ENCODE measurements around the gene C5.

DNA sequence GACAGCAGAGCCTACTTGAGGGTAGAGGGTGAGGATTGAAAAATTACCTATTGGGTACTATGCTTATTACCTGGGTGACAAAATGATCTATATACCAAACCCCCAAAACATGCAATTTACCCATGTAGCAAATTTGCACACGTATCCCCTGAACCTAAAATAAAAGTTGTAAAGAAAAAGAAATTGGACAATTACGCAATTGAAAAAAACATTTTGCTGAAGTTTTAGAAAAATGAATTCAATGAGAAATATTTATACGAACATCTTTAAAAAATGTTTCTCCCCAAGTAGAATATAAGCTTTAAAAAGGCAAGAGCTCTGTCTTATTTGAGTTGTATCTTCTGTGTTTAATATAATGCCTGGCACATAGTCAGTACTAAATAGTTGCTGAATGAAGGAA is 93.2 kb downstream of the C5 start:
- TF ChIP-seq, protein P1, sequence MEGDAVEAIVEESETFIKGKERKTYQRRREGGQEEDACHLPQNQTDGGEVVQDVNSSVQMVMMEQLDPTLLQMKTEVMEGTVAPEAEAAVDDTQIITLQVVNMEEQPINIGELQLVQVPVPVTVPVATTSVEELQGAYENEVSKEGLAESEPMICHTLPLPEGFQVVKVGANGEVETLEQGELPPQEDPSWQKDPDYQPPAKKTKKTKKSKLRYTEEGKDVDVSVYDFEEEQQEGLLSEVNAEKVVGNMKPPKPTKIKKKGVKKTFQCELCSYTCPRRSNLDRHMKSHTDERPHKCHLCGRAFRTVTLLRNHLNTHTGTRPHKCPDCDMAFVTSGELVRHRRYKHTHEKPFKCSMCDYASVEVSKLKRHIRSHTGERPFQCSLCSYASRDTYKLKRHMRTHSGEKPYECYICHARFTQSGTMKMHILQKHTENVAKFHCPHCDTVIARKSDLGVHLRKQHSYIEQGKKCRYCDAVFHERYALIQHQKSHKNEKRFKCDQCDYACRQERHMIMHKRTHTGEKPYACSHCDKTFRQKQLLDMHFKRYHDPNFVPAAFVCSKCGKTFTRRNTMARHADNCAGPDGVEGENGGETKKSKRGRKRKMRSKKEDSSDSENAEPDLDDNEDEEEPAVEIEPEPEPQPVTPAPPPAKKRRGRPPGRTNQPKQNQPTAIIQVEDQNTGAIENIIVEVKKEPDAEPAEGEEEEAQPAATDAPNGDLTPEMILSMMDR (IDR thresholded peaks at IDR 0.05; ENCODE audit: poor library complexity): no peak
- no peak for TF ChIP-seq EZH2phosphoT487 (IDR thresholded peaks at IDR 0.05; ENCODE audit: low read depth, severe bottlenecking, unreplicated experiment)

Measured in hepatocyte (in vitro differentiated cells).